GM18499 (cell line): ENCODE measurements around the gene OLFM3.

Experiments used
- ATAC-seq: cut with Tn5 transposase; IDR thresholded peaks from one replicate; pipeline ENCODE4 v1.9.1; 2021; ENCODE audit warnings: moderate number of reproducible peaks; ENCODE audit not compliant: insufficient read depth, unreplicated experiment

Gene OLFM3

DNA sequence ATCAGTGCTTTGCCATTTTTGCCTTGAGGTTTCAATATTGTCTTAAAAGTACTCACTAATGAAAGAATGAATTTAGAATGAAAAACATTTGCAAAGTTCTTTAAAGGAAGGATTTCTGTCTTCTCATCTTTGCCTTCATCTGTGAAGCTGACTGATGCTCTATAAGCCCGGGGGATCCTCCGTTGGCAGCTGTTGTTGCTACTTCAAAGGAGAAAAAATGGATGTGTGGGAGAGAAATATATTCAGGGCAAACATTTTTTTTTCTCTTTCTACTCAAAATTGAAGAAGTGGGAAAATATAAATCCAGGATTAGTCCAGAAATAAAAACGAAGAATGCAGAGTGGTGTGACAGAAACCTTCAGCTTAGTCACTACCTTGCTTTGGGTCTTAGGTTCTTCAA is 142.5 kb downstream of the OLFM3 start:
- no peak for ATAC-seq

DNA sequence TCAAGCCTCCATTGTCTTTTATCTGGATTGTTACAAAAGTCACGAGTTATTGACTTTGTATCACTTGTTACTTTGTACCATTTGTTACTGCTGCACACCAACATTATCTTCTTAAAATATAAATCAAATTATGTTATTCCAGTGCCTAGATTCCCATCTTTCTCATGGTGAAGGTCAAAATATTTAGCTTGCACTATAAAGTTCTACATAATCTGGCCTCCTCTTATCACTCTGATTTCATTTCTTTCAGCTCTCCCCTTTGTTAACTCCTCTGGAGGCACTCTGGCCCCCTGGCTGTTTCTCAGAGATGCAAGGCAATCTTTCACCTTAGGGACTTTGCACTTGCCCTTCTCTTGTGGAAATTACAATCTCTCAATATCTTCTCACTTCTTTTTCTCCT is 143.8 kb downstream of the OLFM3 start:
- ATAC-seq, result no peak

DNA sequence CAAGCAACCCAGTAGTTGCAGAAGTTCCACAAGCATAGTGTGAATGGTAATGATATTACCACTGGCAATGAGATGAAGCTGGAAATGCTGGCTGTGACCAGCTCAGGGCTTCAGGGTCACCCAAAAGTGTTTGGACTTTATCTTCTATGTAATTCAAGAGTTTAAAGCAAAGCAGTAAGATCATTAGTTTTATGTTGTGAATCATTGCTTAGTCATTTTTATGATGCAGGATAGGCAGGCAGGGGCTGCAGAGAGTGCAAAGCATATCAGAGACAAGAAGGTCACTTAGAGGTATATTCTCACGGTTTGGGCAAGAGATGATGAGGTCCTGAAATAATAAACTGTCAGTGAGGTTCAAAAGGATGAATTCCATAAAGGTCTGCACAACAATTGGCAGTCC is 147.4 kb downstream of the OLFM3 start:
- no peak for ATAC-seq

DNA sequence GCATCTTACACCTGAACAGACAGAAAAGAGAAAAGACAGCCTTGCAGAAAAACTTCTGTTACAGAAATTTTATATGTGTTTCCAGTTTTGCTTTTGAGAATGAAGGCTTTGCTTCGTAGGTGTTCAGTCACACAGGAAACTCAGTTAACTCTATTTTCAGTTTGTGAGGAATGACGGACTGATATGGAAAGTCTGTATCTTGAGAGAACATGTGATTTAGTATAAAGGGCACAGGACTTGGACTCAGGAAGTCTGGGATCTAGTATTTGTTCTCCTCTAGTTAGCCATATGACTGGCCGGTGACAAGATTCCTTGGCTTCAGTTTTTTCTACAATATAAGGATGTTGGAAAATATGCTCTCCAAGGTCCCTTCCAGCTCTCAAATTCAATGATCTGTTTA is 149.1 kb downstream of the OLFM3 start:
- ATAC-seq, result no peak

DNA sequence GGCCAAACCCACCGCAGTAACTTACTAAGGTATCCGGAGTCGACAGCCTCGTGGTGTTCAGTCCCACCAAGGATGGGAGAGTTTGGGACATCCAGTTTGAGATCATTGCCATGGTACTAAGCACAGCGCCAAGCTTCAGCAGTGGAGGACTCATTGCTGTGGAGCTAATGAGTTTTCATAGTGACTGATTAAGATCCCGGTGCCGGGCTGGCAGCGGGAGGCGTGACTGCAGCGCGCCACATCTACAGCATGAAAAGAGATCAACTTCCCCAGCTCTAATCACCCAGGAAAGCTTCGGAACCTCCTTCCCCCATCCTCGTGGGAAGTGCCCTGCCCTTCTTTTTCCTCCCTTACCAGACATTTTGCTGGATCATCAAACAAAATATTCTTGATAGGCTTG is 149.9 kb downstream of the OLFM3 start:
- ATAC-seq, result no peak

DNA sequence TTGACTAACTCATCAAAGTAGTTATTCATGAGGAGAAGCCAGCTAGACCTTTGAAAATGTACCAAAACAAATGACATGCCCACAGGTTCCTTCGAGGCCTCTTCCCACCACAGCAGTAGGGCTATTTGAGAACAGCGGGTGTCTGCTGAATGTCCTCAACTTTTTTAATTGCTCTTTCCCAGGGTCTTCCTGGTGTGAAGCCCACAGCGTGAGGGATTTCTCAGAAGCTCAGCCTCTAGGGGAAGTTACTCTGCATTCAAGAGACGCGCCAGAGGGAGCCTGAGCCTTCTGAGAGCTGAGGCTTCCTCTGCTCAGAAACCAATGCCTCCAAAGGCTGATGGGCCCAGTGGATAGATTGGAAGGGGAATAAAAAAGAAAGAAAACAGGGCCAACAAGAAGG is 153.6 kb downstream of the OLFM3 start:
- no peak for ATAC-seq

DNA sequence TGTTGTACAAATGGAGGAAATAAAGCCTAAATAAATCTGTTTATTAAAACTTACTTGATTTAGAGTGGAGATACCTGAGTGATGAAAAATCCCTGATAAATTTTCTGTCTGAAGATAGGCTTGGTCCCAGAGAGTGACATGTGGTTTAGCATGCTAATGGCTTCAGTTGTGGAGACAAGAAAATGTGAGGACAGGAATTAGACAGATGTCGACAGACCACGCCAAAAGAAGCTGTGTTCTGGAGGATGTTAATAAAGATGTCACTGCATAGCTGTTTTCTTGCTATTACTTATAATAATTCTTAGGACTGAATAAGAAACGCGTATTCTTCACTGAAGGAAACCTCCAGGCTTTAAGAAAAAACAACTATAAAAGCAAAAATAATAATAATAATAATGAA is 154.9 kb downstream of the OLFM3 start:
- ATAC-seq, result no peak

DNA sequence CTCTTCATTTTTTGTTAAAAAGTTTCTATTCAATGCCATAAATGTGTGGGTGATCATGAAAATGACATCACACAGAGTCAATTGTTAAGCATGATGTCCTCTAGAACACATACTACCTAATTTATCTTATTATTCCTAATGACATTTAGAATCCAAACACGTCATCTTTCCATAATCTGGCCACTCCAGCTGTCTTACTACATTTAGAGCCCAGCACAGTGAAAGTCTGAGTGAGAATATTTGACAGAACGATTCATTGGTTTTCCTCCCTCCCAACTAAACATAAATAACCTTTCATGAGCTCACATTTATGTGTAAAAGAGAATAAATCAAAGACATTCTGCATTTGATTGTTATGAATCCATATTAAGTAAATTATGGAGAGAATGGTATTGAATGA is 160.7 kb downstream of the OLFM3 start:
- ATAC-seq, result no peak

DNA sequence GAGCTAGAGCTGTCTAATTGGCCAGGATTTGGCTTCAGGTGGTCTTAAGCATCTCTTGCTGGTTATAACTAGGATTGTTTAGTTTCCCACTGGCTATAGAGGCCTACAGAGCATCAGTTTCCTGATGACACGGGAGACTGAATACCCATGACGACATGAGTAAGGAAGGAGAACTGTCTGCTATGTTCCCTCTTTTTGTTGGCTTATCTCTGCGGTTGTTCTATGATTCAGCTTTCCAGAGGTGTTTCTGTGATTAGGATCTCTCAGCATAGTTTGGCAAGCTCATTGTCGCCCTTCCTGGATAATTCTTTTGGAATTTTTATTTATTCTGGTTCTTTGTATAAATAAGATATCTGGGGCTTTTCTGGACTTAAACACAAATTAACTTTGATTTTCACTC is 163.4 kb downstream of the OLFM3 start:
- no peak for ATAC-seq

DNA sequence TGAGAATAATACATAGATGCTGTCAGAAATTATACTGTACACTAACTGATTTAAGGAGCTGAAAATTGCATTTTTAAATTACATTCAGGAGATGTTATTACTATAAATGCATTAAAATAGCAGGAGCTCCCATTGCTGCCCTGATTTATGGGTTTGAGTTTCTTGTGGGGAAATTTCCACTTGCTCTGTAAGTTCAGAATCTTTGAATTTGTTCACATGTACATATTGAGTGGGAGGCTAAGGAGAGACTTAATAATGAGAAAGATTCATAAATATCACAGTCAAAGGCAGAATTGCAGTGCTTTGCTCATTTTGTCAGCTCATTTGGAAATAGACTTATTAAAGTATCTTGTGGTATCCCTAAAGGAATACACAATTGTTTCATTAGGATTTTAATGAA is 170.3 kb downstream of the OLFM3 start:
- no peak for ATAC-seq

DNA sequence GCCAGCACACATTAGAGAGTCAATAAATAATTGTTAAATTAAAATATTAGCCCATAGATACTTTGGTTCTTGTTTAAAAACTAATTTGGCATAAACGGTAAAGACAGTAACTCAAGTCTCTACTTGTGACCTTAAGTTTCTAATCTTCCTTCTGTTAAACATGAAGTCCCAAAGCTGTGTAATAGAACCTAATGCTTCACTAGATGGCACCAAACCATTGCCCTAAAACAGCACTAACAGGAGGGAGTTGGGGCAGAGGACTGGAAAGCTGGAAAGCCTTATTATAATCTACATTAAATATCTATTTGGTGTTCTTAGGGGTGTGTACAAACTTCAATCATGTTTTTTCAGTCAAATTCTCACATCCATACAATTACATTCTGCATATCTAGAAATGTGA is 176.7 kb downstream of the OLFM3 start:
- no peak for ATAC-seq

DNA sequence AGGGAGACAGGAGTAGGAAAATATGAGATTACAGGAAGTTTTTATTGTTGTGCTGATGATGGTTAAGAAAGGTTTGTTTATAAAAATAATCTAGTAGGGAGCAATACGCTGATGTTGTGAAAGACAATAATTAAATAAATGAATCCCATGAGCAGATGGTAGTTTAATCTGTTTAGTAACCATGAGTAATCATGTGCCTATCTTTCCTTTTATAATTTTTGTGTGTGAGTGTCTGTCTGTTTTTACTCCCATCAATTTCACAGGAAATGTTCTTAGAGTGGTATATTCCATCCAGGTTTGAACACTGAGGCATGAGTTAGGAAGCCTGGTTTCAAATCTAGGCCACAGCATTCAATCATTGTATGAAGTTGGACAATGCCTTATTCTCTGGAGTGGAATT is 180.5 kb downstream of the OLFM3 start:
- ATAC-seq, result no peak

DNA sequence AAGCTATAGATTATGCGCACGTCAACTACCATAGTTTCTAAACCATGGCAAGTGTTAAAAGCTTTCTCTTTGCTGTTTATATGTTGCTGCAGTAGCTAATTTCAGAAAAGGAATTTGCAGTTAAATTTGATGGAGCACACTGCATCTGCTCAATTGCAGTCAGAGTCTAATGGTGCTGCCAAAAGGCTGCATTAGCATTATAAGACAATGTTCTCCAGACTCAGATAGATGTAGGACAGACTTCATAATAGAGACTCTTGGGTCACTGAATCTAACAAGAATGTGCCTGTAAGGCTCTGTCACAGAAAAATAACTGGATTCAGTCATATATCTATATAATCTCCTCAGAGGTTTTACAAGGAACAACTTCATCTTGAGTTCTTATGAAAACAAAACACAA is 198.3 kb downstream of the OLFM3 start:
- ATAC-seq, result no peak

DNA sequence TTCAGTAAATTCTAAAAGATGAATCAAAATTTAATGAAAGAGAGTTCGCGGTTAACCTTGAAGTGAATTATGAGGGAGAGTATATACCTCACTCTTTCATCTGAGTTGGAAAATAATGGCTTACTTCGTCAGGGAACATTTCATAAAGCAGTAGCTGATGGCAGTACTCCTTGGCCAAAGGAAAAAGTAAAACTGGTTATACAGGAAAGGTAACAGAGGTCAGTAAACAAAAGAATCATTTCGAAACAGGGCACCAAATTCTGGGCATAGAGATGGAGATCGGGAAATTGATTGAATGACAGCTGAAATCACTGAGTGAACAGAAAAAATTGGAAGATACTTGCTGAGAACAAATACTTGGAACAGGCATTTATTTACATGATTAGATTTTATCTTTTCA is 199.0 kb downstream of the OLFM3 start:
- ATAC-seq, result no peak

DNA sequence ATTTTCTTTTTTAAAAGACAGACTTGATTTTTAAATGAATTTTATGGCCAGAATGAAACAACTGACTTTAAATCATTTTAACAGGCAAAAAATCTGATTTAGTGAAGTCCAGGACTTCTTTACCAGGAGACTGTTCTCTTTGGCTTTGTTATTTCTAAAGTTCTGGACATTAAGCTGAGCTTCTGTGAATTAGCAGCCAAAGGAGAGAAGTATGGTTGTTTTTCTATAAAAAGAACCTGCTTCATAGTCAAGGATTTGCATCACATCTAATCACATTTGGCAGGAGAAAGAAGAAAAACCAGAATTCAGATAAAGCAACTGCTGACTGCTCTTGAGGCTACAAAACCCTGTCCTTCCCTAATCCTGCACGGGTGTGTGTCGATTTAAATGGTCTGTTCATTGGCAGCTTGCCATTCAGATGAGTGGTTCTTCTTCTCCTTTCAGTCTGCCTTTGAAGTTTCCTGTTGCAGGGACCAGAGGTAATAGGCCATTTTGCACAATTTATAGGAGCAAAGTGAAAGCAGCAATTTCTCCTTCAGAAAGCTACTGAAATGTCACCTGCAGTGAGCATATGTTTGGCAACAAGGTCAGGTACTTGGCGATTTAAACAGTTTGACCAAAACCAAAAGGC is 215.4 kb downstream of the OLFM3 start:
- ATAC-seq, result no peak

DNA sequence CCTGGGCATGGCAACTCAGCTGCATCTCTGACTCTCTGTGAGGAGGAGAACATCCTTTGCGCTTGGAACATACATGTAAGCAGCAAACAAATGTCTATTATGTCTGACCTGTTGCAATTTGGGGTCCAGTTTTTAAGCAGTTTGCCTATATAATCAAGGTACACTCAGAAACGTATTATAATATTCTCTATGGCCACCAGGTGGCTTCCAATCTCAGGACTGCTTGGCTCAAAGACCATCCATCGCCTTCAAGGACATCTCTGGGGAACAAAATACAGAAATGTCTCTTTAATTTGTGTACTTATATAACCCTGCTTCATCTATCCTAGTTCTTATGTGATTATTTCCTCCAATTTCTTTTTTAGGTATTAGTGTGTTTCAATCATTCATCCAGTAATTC is 227.2 kb downstream of the OLFM3 start:
- no peak for ATAC-seq

DNA sequence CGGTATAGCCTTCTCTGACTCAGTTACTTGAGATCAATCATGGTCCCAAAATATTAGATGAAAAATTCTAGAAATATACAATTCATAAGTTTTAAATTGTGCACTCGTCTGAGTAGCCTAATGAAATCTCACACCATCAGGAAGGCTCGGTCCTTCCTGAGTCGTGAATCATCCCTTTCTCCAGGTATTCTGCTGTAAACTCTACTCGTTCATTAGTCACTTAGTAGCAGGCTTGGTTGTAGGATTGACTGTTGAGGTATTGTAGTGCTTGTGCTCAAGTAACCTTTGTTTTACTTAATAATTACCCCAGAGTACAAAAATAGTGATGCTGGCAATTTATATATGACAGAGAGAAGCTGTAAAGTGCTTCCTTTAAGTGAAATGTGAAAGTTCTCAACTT is 238.7 kb downstream of the OLFM3 start:
- ATAC-seq, result no peak

DNA sequence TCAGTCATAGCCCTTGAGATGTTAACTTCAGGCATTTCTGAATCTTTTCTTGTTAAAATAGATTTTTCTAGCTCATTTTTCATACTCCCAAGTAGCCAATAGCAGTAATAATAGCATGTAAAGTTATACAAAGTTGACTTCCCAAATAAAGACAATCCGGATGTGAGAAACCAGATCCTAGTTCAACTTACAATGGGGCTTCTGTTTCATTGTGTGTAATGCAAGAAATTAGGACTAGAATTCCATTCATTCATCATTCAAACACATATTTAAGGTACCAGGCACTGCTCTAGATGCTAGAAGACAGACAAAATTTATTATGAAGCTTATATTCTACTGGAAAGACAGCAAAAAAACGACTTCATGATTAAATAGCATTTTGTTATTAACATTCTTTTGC is 240.3 kb downstream of the OLFM3 start:
- no peak for ATAC-seq
